ENCODE results near the gene ABCA12.

DNA sequence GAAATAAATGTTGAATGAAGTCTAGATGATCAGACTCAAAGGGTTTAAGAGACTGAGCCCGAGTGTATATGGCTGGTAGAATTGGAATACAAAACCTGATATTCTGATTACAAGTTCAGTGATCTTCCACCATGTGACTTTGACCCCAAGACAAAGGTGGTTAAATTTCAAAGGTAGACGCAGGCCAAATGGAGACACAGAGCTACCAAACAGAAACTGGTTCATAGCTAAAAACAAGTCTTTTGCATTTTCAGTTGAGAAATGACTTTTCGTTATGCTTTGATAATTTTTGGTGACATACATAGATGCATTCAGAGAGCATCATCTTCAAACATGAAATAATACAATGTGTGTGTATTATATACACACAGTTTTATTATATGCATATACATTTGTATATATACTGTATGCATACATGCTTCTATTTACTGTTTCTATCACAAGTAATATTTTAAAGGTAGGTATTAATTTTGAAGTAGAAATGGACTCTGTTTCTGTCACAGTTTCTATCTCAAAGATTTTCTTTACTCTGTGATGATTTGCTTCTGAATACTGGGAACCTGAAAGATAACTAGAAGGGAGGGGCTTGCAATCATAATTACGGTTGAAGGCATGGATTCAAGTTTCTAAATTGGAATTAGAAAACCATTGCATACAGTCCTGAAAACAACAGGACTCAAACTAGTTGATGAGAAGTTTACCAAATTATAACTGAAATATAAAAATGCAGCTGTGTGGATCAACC is 142.3 kb downstream of the ABCA12 start:
- TF ChIP-seq EZH2 (IDR thresholded peaks at IDR 0.05) (no peak), RAD21 (IDR thresholded peaks at IDR 0.05; ENCODE audit: low read depth) (no peak), POLR2AphosphoS5 (IDR thresholded peaks at IDR 0.05; ENCODE audit: low read depth, low read length) (no peak), POLR2A (IDR thresholded peaks at IDR 0.05; ENCODE audit: borderline replicate concordance, extremely low read depth, insufficient read depth, insufficient read length) (no peak), ZNF274 (IDR thresholded peaks at IDR 0.05; ENCODE audit: low read depth, low read length) (no peak), SIN3A (IDR thresholded peaks at IDR 0.05; ENCODE audit: low read depth) (no peak), TCF7L2 (IDR thresholded peaks at IDR 0.05; ENCODE audit: borderline replicate concordance, extremely low read depth, insufficient read depth, insufficient read length) (no peak)
- TF ChIP-seq, protein P1, sequence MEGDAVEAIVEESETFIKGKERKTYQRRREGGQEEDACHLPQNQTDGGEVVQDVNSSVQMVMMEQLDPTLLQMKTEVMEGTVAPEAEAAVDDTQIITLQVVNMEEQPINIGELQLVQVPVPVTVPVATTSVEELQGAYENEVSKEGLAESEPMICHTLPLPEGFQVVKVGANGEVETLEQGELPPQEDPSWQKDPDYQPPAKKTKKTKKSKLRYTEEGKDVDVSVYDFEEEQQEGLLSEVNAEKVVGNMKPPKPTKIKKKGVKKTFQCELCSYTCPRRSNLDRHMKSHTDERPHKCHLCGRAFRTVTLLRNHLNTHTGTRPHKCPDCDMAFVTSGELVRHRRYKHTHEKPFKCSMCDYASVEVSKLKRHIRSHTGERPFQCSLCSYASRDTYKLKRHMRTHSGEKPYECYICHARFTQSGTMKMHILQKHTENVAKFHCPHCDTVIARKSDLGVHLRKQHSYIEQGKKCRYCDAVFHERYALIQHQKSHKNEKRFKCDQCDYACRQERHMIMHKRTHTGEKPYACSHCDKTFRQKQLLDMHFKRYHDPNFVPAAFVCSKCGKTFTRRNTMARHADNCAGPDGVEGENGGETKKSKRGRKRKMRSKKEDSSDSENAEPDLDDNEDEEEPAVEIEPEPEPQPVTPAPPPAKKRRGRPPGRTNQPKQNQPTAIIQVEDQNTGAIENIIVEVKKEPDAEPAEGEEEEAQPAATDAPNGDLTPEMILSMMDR (IDR thresholded peaks at IDR 0.05 in 2 of 3, conservative IDR thresholded peaks at IDR 0.05 in 1 of 3; ENCODE audit: borderline replicate concordance in 1 of 3, insufficient read depth in 1 of 3, low read depth in 2 of 3, low read length in 2 of 3): no peak
- TF ChIP-seq, protein P2, sequence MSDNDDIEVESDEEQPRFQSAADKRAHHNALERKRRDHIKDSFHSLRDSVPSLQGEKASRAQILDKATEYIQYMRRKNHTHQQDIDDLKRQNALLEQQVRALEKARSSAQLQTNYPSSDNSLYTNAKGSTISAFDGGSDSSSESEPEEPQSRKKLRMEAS (IDR thresholded peaks at IDR 0.05): no peak

Measured in HCT116 (cell line).